Measurements from ENCODE around the gene PRRC2C.

DNA sequence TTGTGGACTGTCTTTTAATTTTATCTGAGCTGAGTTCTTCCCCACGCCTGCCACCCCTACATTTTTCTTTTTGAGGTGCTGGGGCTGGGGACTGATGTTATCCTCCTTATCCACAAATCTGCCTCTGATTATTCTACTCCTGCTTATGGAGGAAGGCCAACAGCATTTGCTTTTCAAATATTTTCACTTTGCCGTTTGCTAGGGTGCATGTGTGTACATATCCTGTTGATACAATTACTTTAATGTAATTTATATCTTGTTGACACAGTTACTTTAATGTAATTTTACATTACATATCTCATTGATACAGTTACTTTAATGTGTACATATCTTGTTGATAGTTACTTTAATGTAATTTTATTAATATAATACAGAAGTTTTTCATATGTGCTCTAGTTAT is 36.2 kb downstream of the PRRC2C start:
- TF ChIP-seq POLR2A (IDR thresholded peaks at IDR 0.05) = no peak
- TF ChIP-seq POLR2AphosphoS5 (IDR thresholded peaks at IDR 0.05) = no peak
